Measurements from ENCODE around the gene SEPHS2. TPM values are rescaled to one million over a fixed set of nuclear protein-coding genes. Genes with fewer than 3 reads are reported as not detected.
A peak's percentile ranks its signal among the peaks of the same experiment; 100 is the strongest.

The SEPHS2 gene
- total RNA-seq, 2 donors from 2014 or later = 33.7 to 58.9 TPM

- intact Hi-C loops (cut with DNase I) = loop anchor here (10.0 kb wide), 1 partner anchor 312 kb away; the partner anchor contains the start of genes TBX6 and YPEL3
- TF ChIP-seq POLR2A (IDR thresholded peaks at IDR 0.05) (peak; percentile 55), POLR2AphosphoS5 (IDR thresholded peaks at IDR 0.05) (peak; percentile 69), CTCF (IDR thresholded peaks at IDR 0.05) (peak in 1 of 4 experiments; percentile 24)
- Histone ChIP-seq H3K4me1 (replicated peaks) (peaks cover 2% of the 10 kb centered on the region), H3K27ac (peak within 1 kb of the TSS; percentile 76 to 85), H3K36me3 (no peaks in the 10 kb centered on the region), H3K4me3 (peak within 1 kb of the TSS; percentile 69 to 75), H3K9me3 (no peaks in the 10 kb centered on the region), H3K27me3 (replicated peaks; ENCODE audit: insufficient read depth) (no peaks in the 10 kb centered on the region)
- WGBS = under 1% methylated on average over 46 of the region's 65 CpGs
- peak; percentile 92 for DNase-seq (ENCODE audit: low spot score)
Measured at GRCh38 chr16:30407102-30407803, 38.4 kb downstream of the SEPHS2 start, which contains the start of gene ZNF771. TSS of gene ZNF771 (plus strand) at chr16:30407606. CDS start at chr16:30408054, 448 bp downstream.

DNA sequence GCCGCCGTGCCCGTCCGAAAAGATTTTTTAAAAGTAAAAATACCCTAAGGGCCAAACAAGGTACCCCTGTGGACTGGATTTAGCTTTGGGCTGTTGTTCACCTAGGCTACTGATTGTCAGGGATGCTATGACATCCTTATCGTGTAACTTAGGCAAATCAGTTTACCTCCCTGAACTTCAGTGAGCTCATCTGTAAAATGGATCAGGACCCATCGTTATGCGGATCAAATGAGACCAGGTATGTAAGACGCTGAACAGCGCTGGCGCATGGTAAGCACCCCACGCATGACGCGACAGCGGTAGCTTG lies 38.9 kb downstream of the SEPHS2 start:
- Histone ChIP-seq H3K9me3 (no peaks in the 10 kb centered on the region), H3K27ac (peak overlapping the region; percentile 76 to 85), H3K4me1 (replicated peaks) (peaks cover 2% of the 10 kb centered on the region), H3K27me3 (replicated peaks; ENCODE audit: insufficient read depth) (no peaks in the 10 kb centered on the region), H3K4me3 (peak overlapping the region; percentile 69 to 75), H3K36me3 (no peaks in the 10 kb centered on the region)
- intact Hi-C loops (cut with DNase I) = loop anchor here (10.0 kb wide), 1 partner anchor 312 kb away; the partner anchor contains the start of genes TBX6 and YPEL3
- DNase-seq (ENCODE audit: low spot score) = no peak
- 14% methylated on average over 14 of the region's 14 CpGs for WGBS
- TF ChIP-seq POLR2A (IDR thresholded peaks at IDR 0.05) = no peak
- no peak for TF ChIP-seq POLR2AphosphoS5 (IDR thresholded peaks at IDR 0.05)
- TF ChIP-seq CTCF (IDR thresholded peaks at IDR 0.05) = no peak

DNA sequence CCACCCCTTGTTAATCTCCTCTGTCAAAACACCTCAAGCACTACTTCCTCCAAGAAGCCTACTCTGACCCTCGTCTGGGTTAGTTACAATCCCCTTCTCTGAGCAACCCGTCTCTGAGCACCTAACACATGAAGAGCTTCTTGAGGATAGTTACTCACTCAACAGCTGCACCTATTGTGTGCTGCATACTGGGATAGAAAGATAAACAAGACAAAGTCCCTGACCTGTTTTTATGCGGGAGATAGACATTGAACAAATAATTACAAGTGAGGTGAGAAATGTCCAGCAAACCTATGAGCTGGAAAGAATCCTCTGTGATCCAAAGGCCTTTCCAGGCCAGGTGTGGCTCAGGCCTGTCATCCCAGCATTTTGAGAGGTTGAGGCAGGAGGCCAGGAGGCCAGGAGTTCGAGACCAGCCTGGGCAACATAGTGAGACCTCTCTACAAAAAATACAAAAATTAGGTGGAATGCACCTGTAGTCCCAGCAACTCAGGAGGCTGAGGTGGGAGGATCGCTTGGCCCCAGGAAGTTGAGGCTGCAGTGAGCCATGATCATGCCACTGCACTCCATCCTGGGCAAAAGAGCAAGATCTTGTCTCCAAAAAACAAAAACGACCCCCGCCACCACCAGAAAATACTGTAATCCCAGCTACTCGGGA lies 43.8 kb downstream of the SEPHS2 start:
- intact Hi-C loops (cut with DNase I) = loop anchor here (10.0 kb wide), 1 partner anchor 307 kb away; the partner anchor contains the start of genes TBX6 and YPEL3

DNA sequence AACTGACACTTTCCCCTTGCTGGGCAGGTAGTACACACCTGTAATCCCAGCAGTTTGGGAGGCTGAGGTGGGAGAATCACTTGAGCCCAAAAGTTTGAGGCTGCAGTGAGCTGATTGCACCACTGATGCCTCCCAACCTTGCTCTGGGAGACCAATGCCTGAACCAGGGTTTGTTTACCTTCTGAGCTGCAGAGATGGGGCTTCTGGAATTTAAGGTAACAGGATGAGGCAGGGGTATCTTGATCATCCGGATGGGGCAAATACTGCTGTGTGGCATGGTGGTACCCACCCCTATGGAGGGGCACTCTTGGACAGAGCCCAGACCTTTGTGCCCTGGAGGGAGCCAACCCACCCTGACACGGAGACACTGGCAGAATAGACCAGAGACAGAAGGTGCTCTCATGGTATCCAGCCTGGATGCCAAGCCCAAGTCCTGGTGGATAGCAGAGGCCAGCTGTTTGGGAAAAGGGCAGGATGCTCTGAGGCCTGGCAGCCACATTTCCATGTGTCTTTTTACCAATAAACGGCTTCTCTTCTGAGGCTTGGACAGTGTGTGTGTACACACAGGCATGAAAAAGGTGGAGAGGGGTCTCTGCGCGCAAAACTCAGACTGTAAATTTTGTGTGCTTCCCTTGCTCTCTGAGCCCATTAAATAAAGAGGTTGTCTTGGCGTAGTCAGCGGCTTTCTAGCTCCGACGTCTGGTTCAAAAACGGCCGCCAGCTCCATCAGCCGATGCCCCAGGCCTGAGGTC lies 46.1 kb downstream of the SEPHS2 start:
- Histone ChIP-seq H3K27ac (peak overlapping the region; percentile 82), H3K36me3 (no peaks in the 10 kb centered on the region), H3K9me3 (no peaks in the 10 kb centered on the region), H3K27me3 (replicated peaks; ENCODE audit: insufficient read depth) (no peaks in the 10 kb centered on the region), H3K4me3 (peak overlapping the region; percentile 47 to 50), H3K4me1 (replicated peaks) (peaks cover 8% of the 10 kb centered on the region)
- no peak for TF ChIP-seq CTCF (IDR thresholded peaks at IDR 0.05)
- TF ChIP-seq POLR2AphosphoS5 (IDR thresholded peaks at IDR 0.05) = no peak
- no peak for TF ChIP-seq POLR2A (IDR thresholded peaks at IDR 0.05)
- intact Hi-C loops (cut with DNase I) = loop anchor here (10.0 kb wide), 1 partner anchor 305 kb away; the partner anchor contains the start of genes TBX6 and YPEL3
- WGBS = 13% methylated on average over 12 of the region's 12 CpGs
- no peak for DNase-seq (ENCODE audit: low spot score)

More for the DNA sequence above, 43.8 kb downstream of the SEPHS2 start:
- H3K36me3 ChIP-seq = no peaks in the 10 kb centered on the region
- no peaks in the 10 kb centered on the region for H3K9me3 ChIP-seq
- WGBS = 76% methylated on average over 8 of the region's 8 CpGs
- DNase-seq (ENCODE audit: low spot score) = no peak
- H3K27ac ChIP-seq = no peak overlapping the region
- no peaks in the 10 kb centered on the region for H3K4me1 ChIP-seq (replicated peaks)
- H3K27me3 ChIP-seq (replicated peaks; ENCODE audit: insufficient read depth) = no peaks in the 10 kb centered on the region
- no peak overlapping the region for H3K4me3 ChIP-seq
- TF ChIP-seq POLR2AphosphoS5 (IDR thresholded peaks at IDR 0.05) = no peak
- no peak for TF ChIP-seq CTCF (IDR thresholded peaks at IDR 0.05)
- TF ChIP-seq POLR2A (IDR thresholded peaks at IDR 0.05) = no peak
